Parathyroid adenoma (tissue), 2 donors: ENCODE results near the gene GPX3.

Experiments used
- H2AFZ ChIP-seq: fragments of 300-600 bp; sonication (generic); one replicate; pipeline ENCODE4 v1.7.0; 2017; ENCODE audit warnings: antibody characterized with exemption, mild to moderate bottlenecking
- H3K27ac ChIP-seq: fragments of 300-600 bp; sonication (generic); one replicate; pipeline ENCODE4 v1.7.0; 2017
- H3K27me3 ChIP-seq: fragments of 300-600 bp; sonication (generic); one replicate; pipeline ENCODE4 v1.7.0; 2017; ENCODE audit warnings: low read length; ENCODE audit not compliant: control insufficient read depth, insufficient read depth
- H3K36me3 ChIP-seq: fragments of 300-600 bp; sonication (generic); one replicate; pipeline ENCODE4 v1.7.0; 2017; ENCODE audit warnings: low read length; ENCODE audit not compliant: control insufficient read depth, insufficient read depth
- H3K4me1 ChIP-seq: fragments of 300-600 bp; sonication (generic); one replicate; pipeline ENCODE4 v1.7.0; 2017; ENCODE audit warnings: control low read depth
- H3K4me2 ChIP-seq: fragments of 300-600 bp; sonication (generic); one replicate; pipeline ENCODE4 v1.7.0; 2017; ENCODE audit warnings: low read length
- H3K4me3 ChIP-seq: fragments of 300-600 bp; sonication (generic); one replicate; pipeline ENCODE4 v1.7.0; 2017; ENCODE audit warnings: low read depth, low read length
- H3K79me2 ChIP-seq: fragments of 300-600 bp; sonication (generic); one replicate; pipeline ENCODE4 v1.7.0; 2017; ENCODE audit warnings: control low read depth
- H3K9ac ChIP-seq: fragments of 300-600 bp; sonication (generic); one replicate; pipeline ENCODE4 v1.7.0; 2017; ENCODE audit warnings: mild to moderate bottlenecking
- H3K9me3 ChIP-seq: fragments of 300-600 bp; sonication (generic); one replicate; pipeline ENCODE4 v1.7.0; 2017; ENCODE audit warnings: low read length; ENCODE audit not compliant: control insufficient read depth
- CTCF ChIP-seq: fragments of 300-600 bp; sonication (generic); IDR thresholded peaks from one replicate; pipeline ENCODE4 v1.7.0; 2017; ENCODE audit warnings: antibody characterized with exemption, mild to moderate bottlenecking
- donor health status: primary hyperparathyroidism.

The GPX3 gene

GRCh38 chr5:151029179-151030055, 9.0 kb downstream of the GPX3 start:
- Histone ChIP-seq H3K4me1 (no peaks in the 10 kb centered on the region), H3K4me3 (no peak overlapping the region), H2AFZ (no peak overlapping the region), H3K9me3 (no peaks in the 10 kb centered on the region), H3K4me2 (no peak overlapping the region), H3K27me3 (no peaks in the 10 kb centered on the region), H3K79me2 (no peaks in the 10 kb centered on the region), H3K9ac (no peak overlapping the region), H3K27ac (no peak overlapping the region), H3K36me3 (no peaks in the 10 kb centered on the region)
- TF ChIP-seq CTCF, result no peak

- Histone ChIP-seq H2AFZ (no peak overlapping the region), H3K9ac (no peak overlapping the region), H3K27me3 (no peaks in the 10 kb centered on the region), H3K4me2 (no peak overlapping the region), H3K4me1 (no peaks in the 10 kb centered on the region), H3K36me3 (no peaks in the 10 kb centered on the region), H3K9me3 (no peaks in the 10 kb centered on the region), H3K4me3 (no peak overlapping the region), H3K27ac (no peak overlapping the region), H3K79me2 (no peaks in the 10 kb centered on the region)
- TF ChIP-seq CTCF, result no peak
Observed at GRCh38 chr5:151030056-151030336, 9.6 kb downstream of the GPX3 start.

DNA sequence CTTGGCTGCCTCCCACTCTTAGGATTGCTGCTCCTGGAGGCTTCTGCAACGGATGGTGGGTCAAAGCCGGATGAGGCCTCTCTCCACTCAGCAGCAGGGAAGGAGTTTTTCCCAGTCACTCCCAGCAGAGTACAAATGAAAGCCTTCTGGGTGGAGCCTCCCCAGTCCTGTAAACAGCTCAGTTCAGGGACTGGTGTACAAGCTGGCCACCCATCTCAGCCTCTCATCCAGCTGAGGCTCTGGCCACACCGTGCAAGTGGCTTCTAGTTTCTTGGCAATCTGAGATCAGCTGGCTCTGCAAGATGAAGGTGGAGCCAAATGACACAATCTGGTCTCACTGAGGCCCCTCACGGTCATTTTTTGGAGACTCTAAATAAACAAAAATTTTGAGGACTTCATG, 10.0 kb downstream of the GPX3 start:
- no peak overlapping the region for H3K4me3 ChIP-seq
- no peaks in the 10 kb centered on the region for H3K4me1 ChIP-seq
- no peaks in the 10 kb centered on the region for H3K27me3 ChIP-seq
- no peaks in the 10 kb centered on the region for H3K36me3 ChIP-seq
- H3K27ac ChIP-seq, result no peak overlapping the region
- TF ChIP-seq CTCF, result no peak
- H3K79me2 ChIP-seq, result no peaks in the 10 kb centered on the region
- no peak overlapping the region for H2AFZ ChIP-seq
- H3K9ac ChIP-seq, result no peak overlapping the region
- H3K9me3 ChIP-seq, result no peaks in the 10 kb centered on the region
- no peak overlapping the region for H3K4me2 ChIP-seq

DNA sequence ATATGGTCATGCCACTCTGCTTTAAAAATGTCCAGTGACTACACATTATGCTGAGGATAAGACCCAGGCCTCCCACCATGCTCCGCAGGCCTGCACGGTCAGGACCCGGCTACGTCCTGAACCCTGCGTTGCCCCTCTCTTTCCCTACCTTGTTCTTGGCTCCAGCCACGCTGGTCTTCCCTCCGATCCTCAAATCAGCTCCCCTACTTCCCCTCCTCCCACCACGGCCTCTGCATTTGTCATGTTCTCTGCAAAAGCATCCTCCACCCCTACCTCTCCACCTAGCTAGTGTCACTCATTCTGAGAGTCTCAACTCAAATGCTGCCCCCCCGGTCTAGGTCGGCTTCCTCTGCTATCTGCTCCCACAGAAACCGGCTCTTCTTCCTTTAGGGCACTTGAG, 11.2 kb downstream of the GPX3 start:
- Histone ChIP-seq H3K27ac (no peak overlapping the region), H3K27me3 (no peaks in the 10 kb centered on the region), H3K4me1 (peaks cover 2% of the 10 kb centered on the region), H3K9ac (no peak overlapping the region), H2AFZ (no peak overlapping the region), H3K79me2 (no peaks in the 10 kb centered on the region), H3K4me2 (no peak overlapping the region), H3K36me3 (no peaks in the 10 kb centered on the region), H3K9me3 (no peaks in the 10 kb centered on the region), H3K4me3 (no peak overlapping the region)
- no peak for TF ChIP-seq CTCF
